CD4-positive, CD25-positive, alpha-beta regulatory T cell (primary cell): ENCODE data around the gene FOXF2. TPM values are rescaled to one million over a fixed set of nuclear protein-coding genes. Genes with fewer than 3 reads are reported as not detected.
"Not testable (repeated sequence)": the region's sequence is repeated elsewhere in the genome, so short reads cannot be mapped to it uniquely, and the experiment has no call there.

Experiments
- ATAC-seq, 2 donors: fragments of 150-1000 bp; cut with Tn5 transposase; one replicate each; pipeline ENCODE4 v1.10.0; 2021; ENCODE audit warnings: low read depth in 2 of 2, moderate number of reproducible peaks in 2 of 2, moderate library complexity in 1 of 2
- DNase-seq, 3 donors: peaks; one replicate each; pipeline versions ENCODE4 v3.0.0 to v3.0.0-alpha.2; 2012 to 2022; ENCODE audit warnings: mixed read lengths in 1 of 3
- H3K27ac ChIP-seq: one replicate; pipeline ENCODE4 v1.7.0; 2013; ENCODE audit warnings: mild to moderate bottlenecking, low read length; ENCODE audit not compliant: insufficient read depth, poor library complexity, severe bottlenecking
- H3K27me3 ChIP-seq: one replicate; pipeline ENCODE4 v1.7.0; 2013; ENCODE audit warnings: low read length; ENCODE audit not compliant: control insufficient read depth, insufficient read depth
- H3K36me3 ChIP-seq: one replicate; pipeline ENCODE4 v1.7.0; 2013; ENCODE audit warnings: mild to moderate bottlenecking, low read length, moderate library complexity; ENCODE audit not compliant: control insufficient read depth, insufficient read depth
- H3K4me1 ChIP-seq: 2 replicates; pipeline ENCODE4 v1.7.0; 2013; ENCODE audit warnings: mild to moderate bottlenecking, low read length; ENCODE audit not compliant: insufficient read depth, control insufficient read depth, poor library complexity, severe bottlenecking
- H3K4me3 ChIP-seq: one replicate; pipeline ENCODE4 v1.7.0; 2013; ENCODE audit warnings: low read depth, mild to moderate bottlenecking, low read length, moderate library complexity
- H3K9me3 ChIP-seq, 2 experiments: 1 replicate in 1 of 2; 2 replicates in 1 of 2; pipeline ENCODE4 v1.7.0; 2013; ENCODE audit warnings: low read length in 2 of 2, mild to moderate bottlenecking in 1 of 2, moderate library complexity in 1 of 2; ENCODE audit not compliant: control insufficient read depth in 2 of 2
- H3K27ac Mint-ChIP-seq, 3 donors: one replicate each; pipeline ENCODE4 v1.8.0; 2020 to 2022; ENCODE audit warnings: mild to moderate bottlenecking in 3 of 3, mixed read lengths in 3 of 3, moderate library complexity in 2 of 3
- H3K27me3 Mint-ChIP-seq: one replicate; pipeline ENCODE4 v1.8.0; 2022; ENCODE audit warnings: mild to moderate bottlenecking, mixed read lengths
- H3K36me3 Mint-ChIP-seq: one replicate; pipeline ENCODE4 v1.8.0; 2020; ENCODE audit warnings: mixed read lengths
- H3K4me1 Mint-ChIP-seq, 4 donors: one replicate each; pipeline ENCODE4 v1.8.0; 2020 to 2022; ENCODE audit warnings: mixed read lengths in 4 of 4, mild to moderate bottlenecking in 1 of 4
- H3K4me3 Mint-ChIP-seq, 4 donors: one replicate each; pipeline ENCODE4 v1.8.0; 2020 to 2022; ENCODE audit warnings: mild to moderate bottlenecking in 4 of 4, mixed read lengths in 4 of 4, moderate library complexity in 3 of 4
- H3K9me3 Mint-ChIP-seq, 7 donors: one replicate each; pipeline ENCODE4 v1.8.0; 2020 to 2022; ENCODE audit warnings: mixed read lengths in 7 of 7, mild to moderate bottlenecking in 3 of 7, moderate library complexity in 2 of 7
- polyA plus RNA-seq, 4 donors: library from polyadenylated mRNA; unstranded; fragments of 300-500 nt; fragmentation: Illumina TruSeq; gene quantifications; one replicate each; pipeline ENCODE4 v1.2.3, GENCODE V29; 2021
- total RNA-seq: library from RNA; stranded (reverse); gene quantifications from one replicate; pipeline ENCODE4 v1.2.3, GENCODE V29; 2022

Gene FOXF2
- total and polyA plus RNA-seq, 5 donors from 2014 or later: not detected

DNA sequence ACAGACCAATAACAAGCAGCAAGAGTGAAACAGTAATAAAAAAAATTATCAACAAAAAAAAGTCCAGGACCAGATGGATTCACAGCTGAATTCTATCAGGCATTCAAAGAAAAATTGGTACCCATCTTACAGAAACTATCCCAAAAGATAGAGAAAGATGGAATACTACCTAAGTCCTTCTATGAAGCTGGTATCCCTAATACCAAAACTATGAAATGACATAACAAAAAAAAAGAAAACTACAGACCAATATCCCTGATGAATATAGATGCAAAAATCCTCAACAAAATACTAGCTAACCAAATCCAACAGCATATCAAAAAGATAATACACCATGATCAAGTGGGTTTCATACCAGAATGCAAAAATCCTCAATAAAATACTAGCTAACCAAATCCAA, 34.3 kb upstream of the FOXF2 start:
- not testable (repeated sequence) for H3K27me3 ChIP-seq, H3K4me1 Mint-ChIP-seq, H3K27ac ChIP-seq, H3K4me3 ChIP-seq, H3K36me3 ChIP-seq, H3K27ac Mint-ChIP-seq, DNase-seq, ATAC-seq, H3K4me1 ChIP-seq, H3K36me3 Mint-ChIP-seq, H3K4me3 Mint-ChIP-seq
- H3K9me3 Mint-ChIP-seq: peaks cover 0 to 32% (median 6%) of the 10 kb centered on the region in 7 donors
- peaks cover 11 to 13% of the 10 kb centered on the region in 2 experiments for H3K9me3 ChIP-seq
- peaks cover 16% of the 10 kb centered on the region for H3K27me3 Mint-ChIP-seq

DNA sequence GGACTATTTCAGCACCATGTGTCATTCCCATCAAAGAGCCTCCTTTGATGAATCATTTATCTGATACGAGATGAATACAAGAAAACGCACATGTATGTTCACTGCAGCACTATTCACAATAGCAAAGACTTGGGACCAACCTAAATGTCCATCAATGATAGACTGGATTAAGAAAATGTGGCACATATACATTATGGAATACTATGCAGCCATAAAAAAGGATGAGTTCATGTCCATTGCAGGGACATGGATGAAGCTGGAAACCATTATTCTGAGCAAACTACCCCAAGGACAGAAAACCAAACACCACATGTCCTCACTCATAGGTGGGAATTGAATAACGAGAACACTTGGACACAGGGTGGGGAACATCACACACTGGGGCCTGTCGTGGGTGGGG, 27.7 kb upstream of the FOXF2 start:
- peaks cover 21% of the 10 kb centered on the region for H3K27me3 Mint-ChIP-seq
- H3K36me3 ChIP-seq, H3K4me1 ChIP-seq, H3K27ac ChIP-seq, H3K36me3 Mint-ChIP-seq, H3K27ac Mint-ChIP-seq, H3K9me3 Mint-ChIP-seq, H3K4me3 Mint-ChIP-seq, H3K4me1 Mint-ChIP-seq, DNase-seq, H3K4me3 ChIP-seq, H3K9me3 ChIP-seq, ATAC-seq: not testable (repeated sequence)
- peaks cover 10% of the 10 kb centered on the region for H3K27me3 ChIP-seq

DNA sequence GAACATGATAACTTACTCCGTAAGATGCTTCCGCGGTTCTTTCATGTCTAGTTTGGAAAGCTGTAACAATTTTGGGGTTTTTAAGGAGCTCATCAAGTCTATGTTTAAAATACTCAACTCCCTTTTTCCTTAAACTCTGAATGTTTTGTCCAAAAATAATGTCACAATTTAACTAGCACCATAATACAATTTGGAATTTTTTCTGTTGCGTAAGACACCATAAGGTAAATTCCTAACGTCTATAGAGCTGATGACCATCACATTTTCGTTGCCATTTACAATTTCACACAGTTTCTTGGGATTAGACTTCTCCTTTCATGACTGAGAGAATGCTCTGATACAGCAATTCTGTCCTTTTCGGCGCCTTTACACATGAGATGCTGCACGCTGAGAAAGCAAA, 26.7 kb upstream of the FOXF2 start:
- no peak overlapping the region for H3K27ac Mint-ChIP-seq
- H3K4me3 Mint-ChIP-seq: no peak overlapping the region
- no peaks in the 10 kb centered on the region for H3K36me3 ChIP-seq
- no peak overlapping the region for H3K4me3 ChIP-seq
- no peaks in the 10 kb centered on the region for H3K9me3 ChIP-seq
- no peaks in the 10 kb centered on the region for H3K36me3 Mint-ChIP-seq
- H3K27ac ChIP-seq: no peak overlapping the region
- peaks cover 0 to 4% (median 0%) of the 10 kb centered on the region in 7 donors for H3K9me3 Mint-ChIP-seq
- DNase-seq (no peak), ATAC-seq (no peak)
- H3K4me1 Mint-ChIP-seq: no peaks in the 10 kb centered on the region
- H3K4me1 ChIP-seq: no peaks in the 10 kb centered on the region
- H3K27me3 Mint-ChIP-seq: peaks cover 22% of the 10 kb centered on the region
- peaks cover 10% of the 10 kb centered on the region for H3K27me3 ChIP-seq

DNA sequence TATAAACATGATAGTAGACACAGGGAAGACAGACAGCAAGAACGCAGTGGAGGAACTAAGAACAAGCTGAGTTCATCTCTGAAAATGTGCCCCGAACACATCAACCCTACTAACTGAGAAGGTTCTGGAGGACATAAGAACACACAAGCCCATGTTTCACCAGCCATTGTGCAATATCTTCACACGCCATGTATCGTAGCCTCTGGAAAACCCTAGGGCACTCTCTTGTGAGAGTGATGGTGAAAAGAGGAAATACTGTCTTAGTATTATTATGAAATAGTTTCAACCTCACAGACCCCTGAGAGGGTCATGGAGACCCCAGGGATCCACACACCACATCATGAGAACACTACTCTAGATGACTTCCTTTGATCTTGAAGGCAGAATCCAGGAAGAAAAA, 26.1 kb upstream of the FOXF2 start:
- Mint-ChIP-seq H3K4me1 (no peaks in the 10 kb centered on the region), H3K27me3 (peaks cover 27% of the 10 kb centered on the region), H3K9me3 (peaks cover 0 to 4% (median 0%) of the 10 kb centered on the region in 7 donors), H3K36me3 (no peaks in the 10 kb centered on the region), H3K4me3 (no peak overlapping the region), H3K27ac (no peak overlapping the region)
- H3K36me3 ChIP-seq: no peaks in the 10 kb centered on the region
- DNase-seq (no peak), ATAC-seq (no peak)
- H3K9me3 ChIP-seq: no peaks in the 10 kb centered on the region
- no peak overlapping the region for H3K27ac ChIP-seq
- peaks cover 10% of the 10 kb centered on the region for H3K27me3 ChIP-seq
- H3K4me3 ChIP-seq: no peak overlapping the region
- H3K4me1 ChIP-seq: no peaks in the 10 kb centered on the region

DNA sequence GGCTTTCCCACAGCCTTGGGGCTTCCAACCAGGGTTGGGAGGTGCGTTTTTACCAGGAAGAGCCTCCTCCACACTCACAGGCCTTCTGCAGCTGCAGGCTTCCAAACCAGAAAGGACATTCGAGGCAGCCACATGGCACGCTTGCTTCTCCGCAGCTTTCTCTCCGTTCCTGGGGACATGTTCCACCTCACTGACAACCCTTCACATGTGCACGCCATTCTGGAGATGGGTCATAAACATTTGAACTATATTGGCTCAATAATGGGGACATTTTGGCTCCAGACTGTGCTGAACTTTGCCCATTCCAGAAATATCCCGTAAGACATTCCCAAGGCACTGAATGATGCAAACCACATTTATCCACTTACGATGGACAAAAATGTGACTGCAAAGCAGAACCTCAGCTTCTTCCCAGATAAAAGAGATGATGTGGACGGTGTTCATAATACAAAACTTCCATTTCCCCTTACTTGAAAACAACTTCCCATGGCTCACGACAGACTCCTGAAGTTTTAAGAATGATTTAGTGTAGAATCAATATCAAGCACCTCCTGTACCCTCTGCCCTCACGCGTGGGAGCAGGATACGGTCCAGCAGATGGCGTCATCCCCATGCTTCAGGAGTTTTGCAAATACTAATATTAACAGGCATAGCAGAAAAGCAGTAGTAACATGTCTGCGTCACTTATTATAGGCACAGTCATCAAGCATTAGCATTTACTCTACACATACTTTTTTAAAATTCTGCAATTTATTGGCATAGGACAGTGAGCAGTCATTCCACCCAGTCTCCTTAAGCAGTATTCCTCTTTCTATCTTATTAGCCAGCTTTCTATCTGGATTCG, 25.4 kb upstream of the FOXF2 start:
- no peaks in the 10 kb centered on the region for H3K36me3 ChIP-seq
- no peaks in the 10 kb centered on the region for H3K4me1 ChIP-seq
- H3K36me3 Mint-ChIP-seq: no peaks in the 10 kb centered on the region
- H3K9me3 Mint-ChIP-seq: peaks cover 0 to 4% (median 0%) of the 10 kb centered on the region in 7 donors
- ATAC-seq (no peak), DNase-seq (no peak)
- H3K9me3 ChIP-seq: no peaks in the 10 kb centered on the region
- peaks cover 29% of the 10 kb centered on the region for H3K27me3 Mint-ChIP-seq
- H3K4me3 ChIP-seq: no peak overlapping the region
- H3K4me1 Mint-ChIP-seq: no peaks in the 10 kb centered on the region
- no peak overlapping the region for H3K27ac ChIP-seq
- no peak overlapping the region for H3K4me3 Mint-ChIP-seq
- no peak overlapping the region for H3K27ac Mint-ChIP-seq
- peaks cover 8% of the 10 kb centered on the region for H3K27me3 ChIP-seq

DNA sequence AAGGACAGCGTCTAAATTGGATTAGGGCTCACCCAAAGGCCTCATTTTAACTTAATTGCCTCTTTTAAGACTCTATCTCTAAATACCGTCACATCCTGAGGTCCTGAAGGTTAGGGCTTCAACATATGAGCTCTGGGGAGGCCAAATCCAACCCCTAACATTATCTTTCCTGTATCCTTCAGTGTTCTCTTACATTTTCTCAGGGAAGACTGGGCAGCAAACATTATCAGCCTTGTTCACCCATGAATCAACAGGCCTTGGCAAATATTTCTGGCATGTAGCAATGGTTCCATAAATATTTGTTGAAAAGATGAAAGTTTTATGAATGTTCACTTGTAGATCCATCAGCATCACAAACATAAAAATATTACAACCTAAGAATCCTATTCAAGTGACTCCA, 24.6 kb upstream of the FOXF2 start:
- ATAC-seq (no peak), DNase-seq (no peak)
- H3K9me3 Mint-ChIP-seq: peaks cover 0 to 6% (median 2%) of the 10 kb centered on the region in 7 donors
- peaks cover 8% of the 10 kb centered on the region for H3K27me3 ChIP-seq
- no peaks in the 10 kb centered on the region for H3K36me3 ChIP-seq
- no peaks in the 10 kb centered on the region for H3K36me3 Mint-ChIP-seq
- no peak overlapping the region for H3K27ac Mint-ChIP-seq
- no peaks in the 10 kb centered on the region for H3K4me1 ChIP-seq
- no peak overlapping the region for H3K4me3 Mint-ChIP-seq
- H3K27ac ChIP-seq: no peak overlapping the region
- no peaks in the 10 kb centered on the region for H3K9me3 ChIP-seq
- H3K4me1 Mint-ChIP-seq: no peaks in the 10 kb centered on the region
- H3K4me3 ChIP-seq: no peak overlapping the region
- peaks cover 24% of the 10 kb centered on the region for H3K27me3 Mint-ChIP-seq

DNA sequence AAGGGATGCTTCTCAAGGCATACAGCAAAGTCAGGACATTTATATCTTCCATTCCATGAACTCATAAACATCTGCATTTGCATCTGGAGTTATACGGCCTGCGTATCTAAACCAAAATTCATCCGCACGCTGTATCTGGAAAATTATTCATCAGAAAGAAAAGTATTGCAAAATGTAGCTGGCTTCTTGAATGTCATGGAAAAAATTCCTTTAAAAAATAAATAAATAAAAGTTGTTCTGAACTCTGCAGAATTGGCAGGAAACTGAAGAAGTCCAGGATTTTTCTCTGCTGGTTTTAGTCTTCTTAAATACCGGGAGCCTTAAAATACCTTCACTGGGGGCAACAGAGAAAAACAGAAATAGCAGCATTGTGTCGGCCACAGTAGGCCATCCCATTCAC, 23.7 kb upstream of the FOXF2 start:
- peaks cover 25% of the 10 kb centered on the region for H3K27me3 Mint-ChIP-seq
- DNase-seq: no peak
- no peak overlapping the region for H3K4me3 ChIP-seq
- H3K4me3 Mint-ChIP-seq: no peak overlapping the region
- no peaks in the 10 kb centered on the region for H3K4me1 Mint-ChIP-seq
- ATAC-seq: no peak
- no peaks in the 10 kb centered on the region for H3K36me3 Mint-ChIP-seq
- H3K9me3 Mint-ChIP-seq: peaks cover 0 to 6% (median 2%) of the 10 kb centered on the region in 7 donors
- no peaks in the 10 kb centered on the region for H3K4me1 ChIP-seq
- H3K27ac ChIP-seq: no peak overlapping the region
- no peaks in the 10 kb centered on the region for H3K9me3 ChIP-seq
- no peaks in the 10 kb centered on the region for H3K36me3 ChIP-seq
- no peak overlapping the region for H3K27ac Mint-ChIP-seq
- H3K27me3 ChIP-seq: peaks cover 8% of the 10 kb centered on the region

DNA sequence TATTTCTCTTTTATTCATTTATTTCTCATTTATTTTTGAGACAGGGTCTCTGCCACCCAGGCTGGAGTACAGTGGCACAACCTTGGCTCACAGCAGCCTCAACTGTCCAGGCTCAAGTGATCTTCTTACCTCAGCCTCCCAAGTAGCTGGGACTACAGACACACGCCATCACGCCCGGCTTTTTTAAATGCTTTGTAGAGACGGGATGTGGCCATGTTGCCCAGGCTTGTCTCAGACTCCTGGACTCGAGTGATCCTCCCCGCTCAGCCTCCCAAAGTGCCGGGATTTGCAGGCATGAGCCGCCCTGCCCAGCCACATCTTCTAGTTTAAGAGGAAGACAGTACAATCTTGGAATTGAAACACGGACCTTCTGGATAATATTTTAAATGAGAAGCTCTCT, 21.6 kb upstream of the FOXF2 start:
- no peaks in the 10 kb centered on the region for H3K36me3 ChIP-seq
- no peak overlapping the region for H3K4me3 ChIP-seq
- H3K4me1 Mint-ChIP-seq: no peaks in the 10 kb centered on the region
- H3K27ac ChIP-seq: no peak overlapping the region
- peaks cover 0 to 5% (median 2%) of the 10 kb centered on the region in 7 donors for H3K9me3 Mint-ChIP-seq
- peaks cover 43% of the 10 kb centered on the region for H3K27me3 Mint-ChIP-seq
- H3K4me1 ChIP-seq: no peaks in the 10 kb centered on the region
- no peaks in the 10 kb centered on the region for H3K9me3 ChIP-seq
- H3K36me3 Mint-ChIP-seq: no peaks in the 10 kb centered on the region
- H3K27me3 ChIP-seq: peaks cover 14% of the 10 kb centered on the region
- ATAC-seq (no peak), DNase-seq (no peak)
- H3K4me3 Mint-ChIP-seq: no peak overlapping the region
- H3K27ac Mint-ChIP-seq: no peak overlapping the region
